ENCODE results near the gene NAA15.
"Not testable (repeated sequence)": the region's sequence is repeated elsewhere in the genome, so short reads cannot be mapped to it uniquely, and the experiment has no call there.

The NAA15 gene

DNA sequence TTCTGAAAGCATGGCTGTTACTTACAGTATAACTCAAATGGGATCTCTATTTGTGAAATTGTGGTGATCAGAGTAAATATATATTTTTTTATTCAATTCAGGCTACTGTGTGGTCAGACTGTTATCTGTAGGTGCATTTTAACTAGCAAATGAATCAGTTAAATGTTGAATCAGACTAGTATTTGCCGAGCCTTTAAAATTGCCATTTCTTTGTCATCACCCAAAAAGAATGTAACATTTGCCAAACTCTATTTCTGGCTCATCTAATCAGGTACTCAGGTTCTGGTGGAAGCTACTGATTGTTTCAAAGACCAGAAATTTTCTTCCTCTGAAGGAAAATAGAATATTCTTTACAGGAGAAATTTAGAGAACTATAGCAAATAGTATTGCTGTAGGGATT lies 1.8 kb upstream of the NAA15 start:
- DNase-seq: no peak

GRCh38 chr4:139300431-139301112 lies 733 bp upstream of the NAA15 start:
- DNase-seq: peak; percentile 29

DNA sequence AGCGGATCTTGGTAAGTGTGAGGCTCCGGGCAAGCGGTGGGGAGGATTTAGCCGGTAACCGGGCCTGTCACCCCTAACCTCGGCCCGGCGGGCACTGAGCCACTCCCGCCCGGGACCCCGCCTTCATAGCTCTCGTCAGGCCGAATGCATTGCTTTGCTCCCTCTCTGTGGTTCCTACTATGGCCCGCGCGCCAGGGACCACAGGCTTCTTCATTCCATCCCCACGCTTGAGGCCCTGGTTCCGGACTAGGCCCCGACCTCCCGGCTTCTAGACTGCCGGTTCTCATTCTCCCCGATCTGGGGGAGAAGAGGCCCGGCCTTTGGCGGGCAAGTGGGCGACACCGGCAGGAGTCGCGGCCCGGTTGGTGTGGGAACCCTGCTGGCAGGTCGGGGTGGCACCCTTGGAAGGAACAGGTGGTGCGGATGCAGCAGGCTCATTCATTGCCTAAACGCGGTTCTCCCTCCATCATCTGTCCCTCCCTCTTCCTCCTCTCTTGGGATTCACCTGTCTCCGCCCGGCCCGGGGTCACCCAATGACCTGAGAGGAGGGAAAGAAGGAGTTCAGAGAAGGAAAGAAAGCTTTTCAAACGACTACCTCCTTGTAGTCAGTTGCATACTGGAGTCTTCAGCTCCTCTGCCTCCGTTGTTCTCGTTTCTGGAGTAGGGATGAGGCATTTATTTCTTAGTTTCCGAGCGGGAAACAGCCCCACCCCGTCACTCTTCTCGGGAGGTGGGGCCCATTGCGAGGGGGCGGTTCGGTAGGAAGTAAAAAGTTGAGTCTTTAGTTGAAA lies 711 bp downstream of the NAA15 start, which contains the start of gene NDUFC1:
NDUFC1 (minus strand) TSS at position 657 of the 791 bp plus-strand sequence. CDS start 6,679 bp downstream, outside the sequence.
- peak; percentile 66 for DNase-seq

DNA sequence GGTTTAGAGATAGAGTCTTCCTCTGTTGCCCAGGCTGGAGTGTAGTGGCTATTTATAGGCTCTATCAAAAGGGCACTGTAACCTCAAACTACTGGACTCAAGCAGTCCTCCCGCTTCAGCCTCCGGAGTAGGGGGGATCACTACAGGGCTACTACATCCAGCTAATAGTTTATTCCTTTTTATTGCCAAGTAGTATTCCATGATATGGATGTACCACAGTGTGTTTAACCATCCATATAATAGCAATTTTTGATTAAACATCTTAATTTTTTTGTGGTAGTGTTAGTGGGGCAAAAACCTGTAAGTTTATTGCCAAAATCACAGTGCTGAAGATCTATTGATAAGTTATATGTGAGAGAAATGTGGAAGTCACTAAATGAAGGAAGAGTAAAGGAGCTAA lies 3.6 kb downstream of the NAA15 start:
- no peak for DNase-seq

DNA sequence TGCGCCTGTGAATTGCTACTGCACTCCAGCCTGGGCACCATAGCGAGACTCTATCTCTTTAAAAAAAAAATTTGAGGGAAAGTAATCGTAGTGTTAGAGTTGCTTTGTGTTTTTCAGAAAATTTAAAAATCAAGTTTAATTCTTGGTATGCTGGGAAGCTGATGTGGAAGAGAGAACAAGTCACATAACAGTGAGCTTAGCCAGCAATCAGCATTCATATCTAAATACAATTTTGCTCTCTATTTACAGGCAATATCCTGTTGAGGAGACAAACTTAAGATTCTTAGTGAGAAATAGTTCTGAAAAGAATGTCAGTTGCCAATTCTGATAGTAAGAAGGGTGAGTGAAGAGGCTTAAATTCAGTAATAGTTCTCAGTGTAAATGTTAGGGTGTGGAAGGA lies 10.6 kb downstream of the NAA15 start:
- no peak for DNase-seq

GRCh38 chr4:139312552-139313332 lies 11.4 kb downstream of the NAA15 start:
- DNase-seq: no peak

GRCh38 chr4:139313414-139313813 lies 12.1 kb downstream of the NAA15 start:
- not testable (repeated sequence) for DNase-seq

DNA sequence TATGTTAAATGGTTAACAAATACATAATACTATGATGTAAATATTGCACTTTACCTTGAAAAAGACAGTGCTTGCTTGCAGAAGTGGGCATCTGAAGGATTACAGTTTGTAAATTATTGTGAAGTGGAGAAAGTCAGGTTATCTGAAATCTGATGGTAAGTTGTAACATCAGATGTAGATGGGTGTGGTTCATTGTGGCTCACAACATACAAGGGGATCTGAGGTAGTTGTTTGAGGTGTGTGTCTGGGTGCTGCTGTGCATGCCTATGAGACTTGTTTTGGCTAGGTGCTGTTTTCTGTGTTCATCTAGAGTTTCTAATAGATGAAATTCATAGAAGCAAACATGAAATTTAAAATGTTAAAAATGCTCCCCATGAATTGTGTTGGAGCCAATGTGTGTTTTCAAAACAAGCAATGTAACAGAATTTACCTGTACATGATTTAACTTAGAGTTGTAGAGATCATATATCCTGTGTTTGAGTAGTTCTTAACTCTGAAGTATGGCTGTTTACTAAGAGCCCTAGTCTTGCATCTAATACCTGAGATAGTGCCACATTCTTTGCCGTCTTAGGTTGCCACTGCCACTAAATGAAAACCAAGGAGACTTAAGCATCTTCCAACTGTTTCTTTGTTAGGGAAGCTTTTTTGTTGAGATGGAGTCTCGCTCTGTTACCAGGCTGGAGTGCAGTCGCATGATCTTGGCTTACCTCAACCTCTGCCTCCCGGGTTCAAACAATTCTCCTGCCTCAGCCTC lies 12.9 kb downstream of the NAA15 start:
- no peak for DNase-seq

DNA sequence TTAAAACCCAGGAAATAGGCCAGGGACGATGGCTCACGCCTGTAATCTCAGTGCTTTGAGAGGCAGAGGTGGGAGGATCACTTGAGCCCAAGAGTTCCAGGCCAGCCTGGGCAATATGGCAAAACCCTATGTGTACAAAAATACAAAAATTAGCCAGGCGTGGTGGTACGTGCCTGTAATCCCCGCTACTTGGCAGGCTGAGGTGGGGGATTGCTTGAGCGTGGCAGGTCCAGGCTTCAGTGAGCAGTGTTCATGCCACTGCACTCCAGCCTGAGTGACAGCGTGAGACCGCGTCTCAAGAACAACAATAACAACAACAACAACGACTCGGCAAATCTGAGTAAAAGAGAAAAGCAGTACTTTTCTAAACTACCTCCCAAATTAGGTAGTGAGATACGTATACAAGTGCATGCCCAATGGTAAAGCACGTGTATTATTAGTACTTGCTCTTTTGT lies 13.9 kb downstream of the NAA15 start:
- DNase-seq: no peak

GRCh38 chr4:139316733-139317132 lies 15.4 kb downstream of the NAA15 start:
- no peak for DNase-seq

- DNase-seq: no peak
Observed at GRCh38 chr4:139317635-139318034, 16.3 kb downstream of the NAA15 start.

GRCh38 chr4:139319571-139319970 lies 18.3 kb downstream of the NAA15 start:
- no peak for DNase-seq

DNA sequence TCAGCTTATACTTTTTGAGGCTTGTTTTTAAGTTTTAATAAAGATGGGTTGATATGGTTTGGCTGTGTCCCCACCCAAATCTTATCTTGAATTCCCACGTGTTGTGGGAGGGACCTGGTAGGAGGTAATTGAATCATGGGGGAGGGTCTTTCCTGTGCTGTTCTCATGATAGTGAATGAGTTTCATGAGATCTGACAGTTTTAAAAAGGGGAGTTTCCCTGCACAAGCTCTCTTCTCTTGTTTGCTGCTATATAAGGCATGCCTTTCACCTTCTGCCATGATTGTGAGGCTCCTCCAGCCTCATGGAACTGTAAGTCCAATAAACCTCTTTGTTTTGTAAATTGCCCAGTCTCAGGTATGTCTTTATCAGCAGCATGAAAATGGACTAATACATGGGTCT lies 20.8 kb downstream of the NAA15 start:
- not testable (repeated sequence) for DNase-seq

DNA sequence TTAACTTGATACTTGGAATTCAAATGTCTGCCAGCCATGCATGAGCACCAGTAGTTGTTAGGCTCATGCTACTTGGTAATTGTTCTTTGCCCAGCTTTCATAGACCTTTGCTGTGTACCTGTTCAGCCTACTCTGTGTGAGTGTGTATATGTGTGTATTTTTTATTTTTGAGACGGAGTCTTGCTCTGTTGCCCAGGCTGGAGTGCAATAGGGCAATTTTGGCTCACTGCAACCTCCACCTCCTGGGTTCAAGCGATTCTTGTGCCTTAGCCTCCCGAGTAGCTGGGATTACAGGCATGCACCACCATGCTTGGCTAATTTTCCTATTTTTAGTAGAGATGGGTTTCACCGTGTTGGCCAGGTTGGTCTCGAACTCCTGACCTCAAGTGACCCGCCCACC lies 21.2 kb downstream of the NAA15 start:
- DNase-seq: not testable (repeated sequence)

DNA sequence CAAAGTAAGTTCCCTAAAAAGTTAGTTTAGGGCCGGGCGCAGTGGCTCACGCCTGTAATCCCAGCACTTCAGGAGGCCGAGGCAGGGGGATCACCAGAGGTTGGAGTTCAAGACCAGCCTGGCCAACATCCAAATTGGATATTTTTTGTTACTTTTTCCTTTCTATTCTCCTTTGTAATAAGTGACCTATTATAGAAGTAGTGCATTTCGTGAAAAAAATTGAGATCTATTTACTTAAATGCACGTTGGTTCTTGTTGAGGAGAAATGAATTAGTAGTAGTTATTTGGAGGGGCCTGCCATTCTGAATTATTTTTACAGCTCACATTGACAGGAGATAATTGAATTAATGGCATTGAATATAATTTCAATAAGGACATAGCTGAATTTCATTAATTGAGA lies 23.3 kb downstream of the NAA15 start:
- DNase-seq: no peak

- DNase-seq: no peak
Observed at GRCh38 chr4:139329665-139330200, 28.4 kb downstream of the NAA15 start.

GRCh38 chr4:139330283-139330682 lies 29.0 kb downstream of the NAA15 start:
- no peak for DNase-seq

- no peak for DNase-seq
Observed at GRCh38 chr4:139331185-139331584, 29.9 kb downstream of the NAA15 start.

- no peak for DNase-seq
Observed at GRCh38 chr4:139333046-139333445, 31.7 kb downstream of the NAA15 start.

DNA sequence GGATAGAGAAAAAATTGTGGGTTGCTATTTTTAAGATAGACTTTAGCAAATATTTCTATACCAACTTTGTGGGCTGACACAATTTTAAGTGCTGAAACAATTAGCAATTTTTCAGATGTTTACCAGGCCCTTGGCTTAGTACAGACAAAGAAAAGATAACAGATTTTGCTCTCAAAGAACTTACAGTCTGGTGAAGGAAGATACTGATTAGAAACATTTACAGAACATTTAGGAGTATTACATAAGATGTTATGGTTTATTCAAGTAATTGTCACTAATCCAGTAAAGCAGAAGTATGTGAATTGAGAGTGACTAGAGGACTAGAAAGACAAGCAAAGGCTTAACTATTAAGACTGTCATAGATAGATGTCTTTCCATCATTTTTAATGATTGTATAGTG lies 36.3 kb downstream of the NAA15 start:
- no peak for DNase-seq

DNA sequence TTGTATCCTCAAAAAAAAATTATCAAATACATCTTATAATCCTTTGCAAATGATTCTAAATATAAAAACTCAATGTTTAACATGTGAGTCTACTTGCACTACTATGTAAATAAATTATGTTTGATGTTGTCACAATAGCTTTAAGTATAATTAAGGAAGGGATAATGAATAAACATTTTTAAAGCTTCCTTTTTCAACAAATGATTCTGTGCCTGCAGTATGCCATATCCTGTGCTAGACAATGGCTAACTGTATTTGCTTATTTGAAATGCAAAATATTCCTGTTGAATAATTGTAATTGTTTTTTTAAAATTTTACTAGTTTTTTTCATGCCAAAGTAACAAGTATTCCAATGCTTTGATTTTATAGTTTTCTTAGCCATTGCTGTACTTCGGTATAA lies 60.0 kb downstream of the NAA15 start:
- DNase-seq: no peak

- DNase-seq: no peak
Observed at GRCh38 chr4:139367421-139368090, 66.3 kb downstream of the NAA15 start.
